ENCODE measurements around the gene ZSCAN30.
A peak's percentile ranks its signal among the peaks of the same experiment; 100 is the strongest.
"Not testable (repeated sequence)": the region's sequence is repeated elsewhere in the genome, so short reads cannot be mapped to it uniquely, and the experiment has no call there.

ZSCAN30 gene

GRCh38 chr18:35236571-35237363 is 53.3 kb downstream of the ZSCAN30 start:
- no peak for DNase-seq (ENCODE audit: low read depth in 2 of 2)

DNA sequence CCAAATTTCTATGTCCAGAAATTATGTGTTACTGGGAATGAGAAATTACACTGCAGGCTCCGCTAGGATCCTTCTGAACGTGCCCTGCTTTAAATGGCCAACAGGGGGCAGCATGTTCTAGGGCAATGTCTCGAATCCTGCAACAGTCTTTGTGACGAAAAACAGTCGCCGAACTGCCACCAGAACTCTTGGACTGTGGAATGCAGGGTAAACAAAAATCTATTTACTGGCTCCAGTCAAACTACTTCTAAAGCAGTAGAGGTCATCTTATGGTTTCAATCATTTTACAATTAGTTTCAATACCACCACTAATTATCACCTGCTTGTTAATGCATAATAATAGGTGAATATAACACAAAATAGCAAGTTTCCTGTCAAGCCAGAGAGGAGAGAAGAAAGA is 59.0 kb downstream of the ZSCAN30 start:
- peak; percentile 51 to 69 for DNase-seq (ENCODE audit: low read depth in 2 of 2)

- no peak for DNase-seq (ENCODE audit: low read depth in 2 of 2)
Measured at GRCh38 chr18:35227254-35227653, 62.8 kb downstream of the ZSCAN30 start.

- DNase-seq (ENCODE audit: low read depth in 2 of 2): no peak
Measured at GRCh38 chr18:35223797-35224196, 66.2 kb downstream of the ZSCAN30 start.

DNA sequence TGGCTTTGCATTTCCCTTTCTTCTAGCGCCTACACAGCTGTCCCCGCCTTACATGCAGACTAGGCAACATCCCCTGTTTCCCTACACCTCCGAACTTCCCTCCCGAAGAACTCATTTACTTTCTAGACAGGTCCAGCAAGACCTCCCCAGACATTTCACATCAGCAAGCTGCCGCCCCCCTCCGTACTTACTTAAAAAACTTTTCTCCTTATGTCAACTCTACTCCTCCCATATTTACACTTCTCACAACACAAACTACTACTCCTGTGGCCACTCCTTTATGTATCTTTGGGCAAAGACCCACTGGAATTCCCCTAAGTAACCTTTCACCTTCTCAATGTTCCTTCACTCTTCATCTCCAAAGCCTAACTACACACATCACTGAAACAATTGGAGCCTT is 69.6 kb downstream of the ZSCAN30 start:
- no peak for DNase-seq (ENCODE audit: low read depth in 2 of 2)

GRCh38 chr18:35219331-35219730 is 70.7 kb downstream of the ZSCAN30 start:
- not testable (repeated sequence) for DNase-seq (ENCODE audit: low read depth in 2 of 2)

DNA sequence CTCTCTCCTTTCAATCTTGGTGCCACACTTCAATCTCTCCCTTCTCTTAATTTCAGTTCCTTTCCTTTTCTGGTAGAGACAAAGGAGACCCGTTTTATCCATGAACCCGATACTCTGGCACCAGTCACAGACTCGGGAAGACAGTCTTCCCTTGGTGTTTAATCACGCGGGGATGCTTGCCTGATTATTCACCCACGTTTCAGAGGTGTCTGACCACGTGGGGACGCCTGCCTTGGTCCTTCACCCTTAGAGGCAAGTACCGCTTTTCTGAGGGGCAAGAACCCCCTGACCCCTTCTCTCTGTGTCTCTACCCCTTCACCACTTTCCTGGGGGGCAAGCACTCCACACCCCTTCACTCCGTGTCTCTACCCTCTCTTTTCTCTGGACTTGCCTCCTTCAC is 73.4 kb downstream of the ZSCAN30 start:
- DNase-seq (ENCODE audit: low read depth in 2 of 2): not testable (repeated sequence)

DNA sequence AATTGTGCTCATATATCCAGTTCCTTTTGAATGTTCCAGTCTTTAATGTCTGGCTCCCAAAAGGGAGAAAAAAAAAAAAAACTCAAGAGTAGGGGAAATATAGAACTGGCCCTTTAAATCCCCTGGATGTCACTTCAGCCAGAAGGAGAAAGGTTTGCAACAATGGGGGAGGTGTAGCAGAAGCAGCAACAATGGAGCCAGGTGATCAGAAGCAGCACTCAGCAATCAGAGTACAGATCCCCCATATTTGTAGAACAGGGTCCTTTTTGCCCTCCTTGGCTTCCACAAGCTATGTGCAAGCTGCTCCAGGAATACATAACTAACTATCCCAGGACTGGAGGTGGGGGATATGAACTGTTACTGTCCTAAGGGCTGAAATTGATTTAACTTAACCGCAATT is 75.0 kb downstream of the ZSCAN30 start:
- DNase-seq (ENCODE audit: low read depth in 2 of 2): no peak

GRCh38 chr18:35205746-35206458 is 84.1 kb downstream of the ZSCAN30 start:
- not testable (repeated sequence) for DNase-seq (ENCODE audit: low read depth in 2 of 2)

- no peak for DNase-seq (ENCODE audit: low read depth in 2 of 2)
Measured at GRCh38 chr18:35205199-35205712, 84.8 kb downstream of the ZSCAN30 start.

DNA sequence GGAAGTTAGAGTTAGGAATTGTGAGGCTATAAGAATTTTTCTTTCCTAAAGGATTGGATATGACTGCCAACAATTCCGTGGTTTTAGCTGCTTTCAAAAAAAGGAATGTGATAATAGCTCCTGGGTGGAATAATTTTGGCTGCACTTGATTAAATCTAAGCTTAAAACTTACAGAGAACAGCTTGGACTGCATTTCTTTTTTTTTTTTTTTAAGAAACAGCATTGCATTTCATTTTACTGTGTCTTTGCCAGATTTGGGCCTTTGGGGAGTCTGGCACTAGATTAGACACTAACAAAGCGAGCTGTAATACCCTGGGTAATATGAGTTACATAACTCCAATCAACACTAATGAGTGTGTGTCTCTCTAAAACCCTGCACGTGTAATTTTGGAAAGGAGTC is 87.0 kb downstream of the ZSCAN30 start:
- DNase-seq (ENCODE audit: low read depth in 2 of 2): no peak

DNA sequence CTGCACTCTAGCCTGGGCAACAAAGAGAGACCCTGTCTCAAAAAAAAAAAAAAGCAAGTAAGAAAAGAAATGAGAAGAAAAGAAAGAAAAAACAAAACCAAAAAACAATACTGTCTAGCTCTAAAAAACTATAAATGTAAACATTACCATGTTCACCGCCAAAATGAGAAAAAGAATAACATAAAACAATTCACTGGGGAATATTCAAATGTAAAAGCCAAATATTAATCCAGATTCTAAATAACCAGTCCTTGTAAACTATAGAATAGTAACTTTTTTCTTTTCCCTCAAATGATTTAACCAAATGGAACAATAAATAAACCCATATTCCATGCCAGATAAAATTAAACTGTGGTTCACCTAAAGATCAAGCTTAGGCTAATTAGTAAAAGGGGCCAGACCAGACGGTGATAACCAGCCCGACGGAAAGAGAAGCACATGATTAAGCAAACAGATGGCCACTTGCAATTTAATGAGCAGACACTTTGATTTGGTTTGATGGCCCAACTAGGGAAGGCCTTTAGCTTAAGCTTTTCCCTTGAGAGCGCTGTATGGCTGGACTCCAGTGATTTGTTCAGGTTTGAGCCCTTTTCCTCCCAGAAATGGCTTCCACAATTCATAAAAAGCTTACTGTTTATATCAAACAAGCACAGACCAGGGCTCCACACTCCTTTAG is 88.6 kb downstream of the ZSCAN30 start:
- no peak for DNase-seq (ENCODE audit: low read depth in 2 of 2)

Data from stimulated activated CD4-positive, alpha-beta T cell treated with anti-CD3 and anti-CD28 coated beads, Interleukin-15, amount 100 ng/mL, for 48 hours (primary cell).